Astrocyte of the spinal cord (primary cell): ENCODE measurements around the gene LGALS7.
"Not testable (repeated sequence)": the region's sequence is repeated elsewhere in the genome, so short reads cannot be mapped to it uniquely, and the experiment has no call there.

Experiments
- DNase-seq: peaks from one replicate; pipeline ENCODE4 v3.0.0; 2011; ENCODE audit warnings: low read depth, low spot score
- H3K4me3 ChIP-seq: 2 replicates; pipeline ENCODE4 v1.5.1; 2011; ENCODE audit warnings: low read depth, mild to moderate bottlenecking, low read length, moderate library complexity
- CTCF ChIP-seq: IDR thresholded peaks from 2 replicates; pipeline ENCODE4 v1.5.1; 2012; ENCODE audit warnings: low read depth, mild to moderate bottlenecking, low read length, inconsistent platforms
- in situ Hi-C: cut with HindIII; loops from 2 replicates; pipeline ENCODE4 v1.10.0; 2017; ENCODE audit warnings: low sequenced_read_pairs

Gene LGALS7

GRCh38 chr19:38786572-38787265, 13.4 kb upstream of the LGALS7 start:
- DNase-seq = no peak
- in situ Hi-C loops = no loop called here
- TF ChIP-seq CTCF = no peak
- H3K4me3 ChIP-seq = no peak overlapping the region

DNA sequence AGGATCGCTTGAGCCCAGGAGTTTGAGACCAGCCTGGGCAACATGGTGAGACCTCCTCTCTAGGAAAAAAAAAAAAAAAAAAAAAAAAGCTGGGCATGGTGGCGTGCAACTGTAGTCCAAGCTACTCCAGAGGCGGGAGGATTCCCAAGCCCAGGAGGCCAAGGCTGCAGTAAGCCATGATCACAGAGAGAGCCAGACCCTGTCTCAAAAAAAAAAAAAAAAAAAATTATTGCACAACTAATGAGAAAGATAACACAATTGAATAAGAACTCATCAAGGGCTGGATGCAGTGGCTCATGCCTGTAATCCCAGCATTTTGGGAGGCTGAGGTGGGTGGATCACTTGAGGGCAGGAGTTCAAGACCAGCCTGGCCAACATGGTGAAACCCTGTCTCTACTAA, 12.7 kb upstream of the LGALS7 start:
- not testable (repeated sequence) for H3K4me3 ChIP-seq

GRCh38 chr19:38785187-38785699, 11.9 kb upstream of the LGALS7 start:
- no peak overlapping the region for H3K4me3 ChIP-seq
- TF ChIP-seq CTCF = no peak
- no peak for DNase-seq
- in situ Hi-C loops = no loop called here

More for the DNA sequence above, 12.7 kb upstream of the LGALS7 start:
- in situ Hi-C loops, DNase-seq: not testable (repeated sequence)

- no peak overlapping the region for H3K4me3 ChIP-seq
- in situ Hi-C loops = no loop called here
- no peak for TF ChIP-seq CTCF
- no peak for DNase-seq
Measured at GRCh38 chr19:38784224-38784623, 10.9 kb upstream of the LGALS7 start.

- H3K4me3 ChIP-seq, in situ Hi-C loops, DNase-seq: not testable (repeated sequence)
Measured at GRCh38 chr19:38782212-38782611, 8.9 kb upstream of the LGALS7 start.

DNA sequence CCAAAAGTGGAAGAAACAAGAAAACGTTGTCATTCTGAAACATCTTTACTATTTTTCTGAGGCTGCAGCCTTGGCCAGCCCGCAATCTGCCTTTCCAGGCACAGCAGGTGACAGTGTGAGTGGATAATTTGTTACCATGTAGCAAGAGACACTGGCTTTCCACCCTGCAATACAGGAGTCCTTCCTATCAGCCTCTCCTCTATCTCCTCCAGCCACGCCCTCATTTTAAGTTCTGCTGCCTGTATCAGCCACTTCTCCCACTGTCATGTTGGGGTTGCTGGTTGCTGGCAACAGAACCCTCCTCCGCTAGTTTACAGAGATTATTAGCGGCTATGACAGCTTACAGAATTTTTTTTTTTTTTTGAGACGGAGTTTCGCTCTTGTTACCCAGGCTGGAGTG, 7.7 kb upstream of the LGALS7 start:
- DNase-seq = no peak
- in situ Hi-C loops = no loop called here
- no peak for TF ChIP-seq CTCF
- H3K4me3 ChIP-seq = no peak overlapping the region

- in situ Hi-C loops = no loop called here
- no peak for TF ChIP-seq CTCF
- no peak overlapping the region for H3K4me3 ChIP-seq
- no peak for DNase-seq
Measured at GRCh38 chr19:38780443-38780842, 7.1 kb upstream of the LGALS7 start.
